ENCODE measurements around the gene RMI1.
A peak's percentile ranks its signal among the peaks of the same experiment; 100 is the strongest.

Gene RMI1

DNA sequence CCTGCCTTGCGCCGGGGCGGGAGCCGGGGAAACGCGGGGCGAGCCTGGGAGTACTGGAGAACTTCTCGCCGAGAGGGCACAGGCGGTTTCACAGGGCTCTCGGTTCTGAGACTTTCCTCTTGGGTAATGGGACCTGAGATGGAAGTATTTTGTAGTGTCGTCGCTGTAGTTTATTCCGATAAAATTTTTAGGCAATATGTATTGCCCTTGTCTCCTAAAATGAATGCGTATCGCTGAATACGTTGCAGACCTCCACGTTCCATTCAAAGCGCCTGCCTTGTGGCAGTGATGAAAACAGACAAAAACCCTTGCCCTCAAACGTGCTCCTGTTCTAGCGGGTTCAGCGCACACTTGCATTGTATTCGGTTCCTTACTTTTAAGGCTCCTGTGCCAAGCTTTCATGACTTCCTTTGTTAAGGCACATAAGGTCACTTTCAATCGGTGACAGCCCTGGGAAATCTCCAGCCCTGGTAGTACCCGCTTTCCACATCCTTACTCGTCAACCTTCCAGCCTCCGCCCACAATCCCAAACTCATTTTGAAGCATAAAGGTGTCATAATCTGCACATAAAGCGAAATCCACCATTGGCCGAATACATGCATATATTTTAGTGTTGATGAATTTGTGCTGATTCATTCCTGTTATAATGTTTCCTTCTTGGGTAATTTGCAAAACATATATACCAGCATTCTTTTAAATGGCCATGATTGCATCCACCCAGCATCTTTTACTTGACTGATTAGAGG is 694 bp downstream of the RMI1 start:
- H3K27me3 ChIP-seq (ENCODE audit: control insufficient read depth in 2 of 2, insufficient read depth in 2 of 2, low read length in 2 of 2), result no peaks in the 10 kb centered on the region
- H3K9ac ChIP-seq (ENCODE audit: low read depth in 1 of 2, low read length in 2 of 2), result peak overlapping the region; percentile 99 to 100
- H3K4me3 ChIP-seq (ENCODE audit: low read length in 2 of 2), result peak overlapping the region; percentile 100
- H3K36me3 ChIP-seq (ENCODE audit: control insufficient read depth in 2 of 2, insufficient read depth in 2 of 2, low read length in 2 of 2), result peaks cover 11 to 15% of the 10 kb centered on the region in 2 donors
- H3K9me3 ChIP-seq (ENCODE audit: control insufficient read depth in 2 of 2, low read length in 2 of 2), result no peaks in the 10 kb centered on the region
- H3K4me1 ChIP-seq (ENCODE audit: control insufficient read depth in 2 of 2, insufficient read depth in 2 of 2, low read length in 2 of 2), result peaks cover 17 to 23% of the 10 kb centered on the region in 2 donors
- H3K27ac ChIP-seq (ENCODE audit: low read depth in 2 of 2, low read length in 2 of 2), result peak overlapping the region; percentile 100

DNA sequence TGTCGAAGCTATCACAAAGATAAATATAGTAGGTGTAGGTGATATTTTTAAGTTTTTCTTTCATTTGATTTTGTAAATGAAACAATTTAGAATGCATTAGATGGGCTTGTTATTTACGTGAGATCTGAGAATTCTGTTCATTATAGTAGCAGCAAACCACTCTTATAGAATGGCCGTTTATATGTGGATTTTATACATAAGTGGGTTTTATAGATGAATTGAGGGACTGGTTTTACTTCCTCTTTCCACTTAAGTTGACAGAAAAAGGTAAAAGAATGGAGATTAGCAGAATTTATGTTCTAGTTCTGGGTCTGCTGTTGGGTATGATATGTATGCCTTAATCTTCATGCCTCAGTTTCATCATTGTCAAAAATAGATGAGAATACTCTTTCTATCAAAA is 5.6 kb downstream of the RMI1 start:
- peaks cover 0 to 5% of the 10 kb centered on the region in 2 donors for H3K36me3 ChIP-seq (ENCODE audit: control insufficient read depth in 2 of 2, insufficient read depth in 2 of 2, low read length in 2 of 2)
- H3K4me3 ChIP-seq (ENCODE audit: low read length in 2 of 2), result no peak overlapping the region
- no peak overlapping the region for H3K9ac ChIP-seq (ENCODE audit: low read depth in 1 of 2, low read length in 2 of 2)
- H3K27ac ChIP-seq (ENCODE audit: low read depth in 2 of 2, low read length in 2 of 2), result peak overlapping the region; percentile 39 to 80
- no peaks in the 10 kb centered on the region for H3K9me3 ChIP-seq (ENCODE audit: control insufficient read depth in 2 of 2, low read length in 2 of 2)
- H3K4me1 ChIP-seq (ENCODE audit: control insufficient read depth in 2 of 2, insufficient read depth in 2 of 2, low read length in 2 of 2), result peaks cover 12 to 13% of the 10 kb centered on the region in 2 donors
- no peaks in the 10 kb centered on the region for H3K27me3 ChIP-seq (ENCODE audit: control insufficient read depth in 2 of 2, insufficient read depth in 2 of 2, low read length in 2 of 2)

DNA sequence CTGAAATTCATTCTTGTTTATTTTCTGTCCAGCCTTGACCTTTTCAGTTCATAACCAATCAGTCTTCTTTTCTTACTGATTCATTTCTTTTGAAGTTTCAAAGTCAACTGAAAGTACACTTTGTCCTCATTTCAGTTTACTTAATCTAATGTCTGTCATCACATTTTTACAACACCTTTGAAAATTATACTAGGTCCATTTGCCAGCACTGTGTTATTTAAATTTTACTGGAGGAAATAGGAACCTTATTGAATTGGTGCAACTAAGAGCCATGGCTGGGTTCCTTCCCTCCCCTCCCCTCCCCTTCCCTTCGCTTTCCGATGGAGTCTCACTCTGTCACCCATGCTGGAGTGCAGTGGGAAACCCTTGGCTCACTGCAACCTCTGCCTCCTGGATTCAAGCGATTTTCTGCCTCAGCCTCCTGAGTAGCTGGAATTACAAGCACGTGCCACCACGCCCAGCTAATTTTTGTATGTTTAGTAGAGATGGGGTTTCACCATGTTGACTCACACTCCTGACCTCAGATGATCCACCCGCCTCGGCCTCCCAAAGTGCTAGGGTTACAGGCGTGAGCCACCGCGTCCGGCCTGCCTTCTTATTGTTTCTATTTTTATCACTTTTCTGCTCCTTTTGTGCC is 6.3 kb downstream of the RMI1 start:
- H3K36me3 ChIP-seq (ENCODE audit: control insufficient read depth in 2 of 2, insufficient read depth in 2 of 2, low read length in 2 of 2), result peaks cover 0 to 5% of the 10 kb centered on the region in 2 donors
- peak overlapping the region; percentile 62 to 80 for H3K27ac ChIP-seq (ENCODE audit: low read depth in 2 of 2, low read length in 2 of 2)
- H3K9ac ChIP-seq (ENCODE audit: low read depth in 1 of 2, low read length in 2 of 2), result no peak overlapping the region
- peak overlapping the region in 1 of 2 donors; percentile 20 for H3K4me3 ChIP-seq (ENCODE audit: low read length in 2 of 2)
- H3K9me3 ChIP-seq (ENCODE audit: control insufficient read depth in 2 of 2, low read length in 2 of 2), result no peaks in the 10 kb centered on the region
- H3K4me1 ChIP-seq (ENCODE audit: control insufficient read depth in 2 of 2, insufficient read depth in 2 of 2, low read length in 2 of 2), result peaks cover 7 to 8% of the 10 kb centered on the region in 2 donors
- H3K27me3 ChIP-seq (ENCODE audit: control insufficient read depth in 2 of 2, insufficient read depth in 2 of 2, low read length in 2 of 2), result no peaks in the 10 kb centered on the region

DNA sequence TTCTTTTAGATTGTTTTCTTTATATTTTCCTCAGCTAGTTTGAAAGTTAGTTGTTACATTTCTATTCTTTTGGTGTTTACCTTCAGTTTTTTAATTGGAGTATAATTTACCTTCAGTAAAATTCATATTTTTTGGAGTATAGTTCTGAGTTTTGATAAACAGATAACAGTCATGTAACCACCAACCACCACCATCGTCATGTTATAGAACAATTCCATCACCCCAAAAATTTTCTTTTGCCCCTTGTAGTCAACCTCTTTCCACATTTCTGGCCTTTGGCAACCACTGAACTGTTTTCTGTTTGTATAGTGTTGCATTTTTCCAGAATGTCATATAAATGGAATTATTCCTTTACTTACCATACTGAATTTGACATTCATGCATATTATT is 6.8 kb downstream of the RMI1 start:
- Histone ChIP-seq H3K27me3 (ENCODE audit: control insufficient read depth in 2 of 2, insufficient read depth in 2 of 2, low read length in 2 of 2) (no peaks in the 10 kb centered on the region), H3K4me3 (ENCODE audit: low read length in 2 of 2) (peak overlapping the region in 1 of 2 donors; percentile 20), H3K4me1 (ENCODE audit: control insufficient read depth in 2 of 2, insufficient read depth in 2 of 2, low read length in 2 of 2) (peaks cover 4 to 8% of the 10 kb centered on the region in 2 donors), H3K27ac (ENCODE audit: low read depth in 2 of 2, low read length in 2 of 2) (peak overlapping the region; percentile 62 to 80), H3K36me3 (ENCODE audit: control insufficient read depth in 2 of 2, insufficient read depth in 2 of 2, low read length in 2 of 2) (peaks cover 0 to 5% of the 10 kb centered on the region in 2 donors), H3K9ac (ENCODE audit: low read depth in 1 of 2, low read length in 2 of 2) (no peak overlapping the region), H3K9me3 (ENCODE audit: control insufficient read depth in 2 of 2, low read length in 2 of 2) (no peaks in the 10 kb centered on the region)

DNA sequence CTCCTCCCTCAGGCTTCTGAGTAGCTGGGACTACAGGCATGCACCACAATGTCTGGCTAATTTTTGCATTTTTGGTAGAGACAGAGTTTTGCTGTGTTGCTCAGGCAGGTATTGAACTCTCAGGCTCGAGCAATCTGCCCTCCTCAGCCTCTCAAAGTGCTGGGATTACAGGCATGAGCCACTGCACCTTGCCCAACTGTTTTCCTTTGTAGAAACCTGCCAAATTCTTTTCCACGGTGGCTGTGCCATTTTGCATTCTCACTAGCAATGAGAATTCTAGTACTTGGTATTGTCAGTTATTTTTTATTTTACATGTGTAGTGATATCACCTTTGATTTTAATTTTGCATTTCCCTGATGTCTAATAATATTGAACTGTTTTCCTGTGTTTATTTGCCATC is 7.8 kb downstream of the RMI1 start:
- Histone ChIP-seq H3K27ac (ENCODE audit: low read depth in 2 of 2, low read length in 2 of 2) (no peak overlapping the region), H3K27me3 (ENCODE audit: control insufficient read depth in 2 of 2, insufficient read depth in 2 of 2, low read length in 2 of 2) (no peaks in the 10 kb centered on the region), H3K9me3 (ENCODE audit: control insufficient read depth in 2 of 2, low read length in 2 of 2) (no peaks in the 10 kb centered on the region), H3K9ac (ENCODE audit: low read depth in 1 of 2, low read length in 2 of 2) (no peak overlapping the region), H3K4me1 (ENCODE audit: control insufficient read depth in 2 of 2, insufficient read depth in 2 of 2, low read length in 2 of 2) (peaks cover 4 to 8% of the 10 kb centered on the region in 2 donors), H3K36me3 (ENCODE audit: control insufficient read depth in 2 of 2, insufficient read depth in 2 of 2, low read length in 2 of 2) (peaks cover 0 to 5% of the 10 kb centered on the region in 2 donors), H3K4me3 (ENCODE audit: low read length in 2 of 2) (no peak overlapping the region)

DNA sequence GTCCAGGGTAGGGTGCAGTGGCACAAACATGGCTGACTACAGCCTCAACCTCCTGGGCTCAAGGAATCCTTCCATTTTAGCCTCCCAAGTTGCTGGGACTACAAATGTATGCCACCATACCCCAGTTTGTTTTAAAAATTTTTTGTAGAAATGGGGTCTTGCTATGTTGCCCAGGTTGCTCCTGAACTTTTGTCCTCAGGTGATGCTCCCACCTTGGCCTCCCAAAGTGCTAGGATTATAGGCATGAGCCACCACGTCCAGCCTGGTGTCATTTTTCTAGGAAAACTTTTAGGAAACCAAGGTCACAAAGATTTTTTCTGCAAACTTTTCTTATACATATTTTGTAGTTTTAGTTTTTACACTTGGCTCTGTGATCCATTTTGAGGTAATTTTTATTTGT is 10.8 kb downstream of the RMI1 start:
- Histone ChIP-seq H3K27me3 (ENCODE audit: control insufficient read depth in 2 of 2, insufficient read depth in 2 of 2, low read length in 2 of 2) (no peaks in the 10 kb centered on the region), H3K4me1 (ENCODE audit: control insufficient read depth in 2 of 2, insufficient read depth in 2 of 2, low read length in 2 of 2) (peaks cover under 1 to 1% of the 10 kb centered on the region in 2 donors), H3K9ac (ENCODE audit: low read depth in 1 of 2, low read length in 2 of 2) (no peak overlapping the region), H3K9me3 (ENCODE audit: control insufficient read depth in 2 of 2, low read length in 2 of 2) (no peaks in the 10 kb centered on the region), H3K27ac (ENCODE audit: low read depth in 2 of 2, low read length in 2 of 2) (no peak overlapping the region), H3K36me3 (ENCODE audit: control insufficient read depth in 2 of 2, insufficient read depth in 2 of 2, low read length in 2 of 2) (peaks cover 0 to 5% of the 10 kb centered on the region in 2 donors), H3K4me3 (ENCODE audit: low read length in 2 of 2) (no peak overlapping the region)

DNA sequence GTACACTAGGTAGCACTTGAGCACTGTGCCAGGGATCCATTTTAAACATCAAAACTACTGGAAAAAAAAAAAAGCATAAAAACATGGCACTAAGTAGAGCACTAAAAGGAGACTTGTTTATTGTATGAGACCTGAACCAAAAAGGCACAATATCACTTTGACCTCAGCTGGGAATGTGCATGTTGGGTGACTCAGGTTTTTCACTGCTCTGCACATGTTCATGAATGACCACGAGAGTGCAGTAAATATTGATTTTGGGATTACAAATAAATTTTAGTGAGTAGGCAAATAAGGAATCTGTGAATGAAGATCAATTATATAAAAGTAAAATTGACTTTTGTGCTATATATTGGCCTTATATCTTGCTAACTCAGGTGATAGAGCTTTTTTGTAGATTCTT is 11.8 kb downstream of the RMI1 start:
- Histone ChIP-seq H3K9me3 (ENCODE audit: control insufficient read depth in 2 of 2, low read length in 2 of 2) (no peaks in the 10 kb centered on the region), H3K27ac (ENCODE audit: low read depth in 2 of 2, low read length in 2 of 2) (no peak overlapping the region), H3K36me3 (ENCODE audit: control insufficient read depth in 2 of 2, insufficient read depth in 2 of 2, low read length in 2 of 2) (peaks cover 0 to 5% of the 10 kb centered on the region in 2 donors), H3K4me3 (ENCODE audit: low read length in 2 of 2) (no peak overlapping the region), H3K9ac (ENCODE audit: low read depth in 1 of 2, low read length in 2 of 2) (no peak overlapping the region), H3K4me1 (ENCODE audit: control insufficient read depth in 2 of 2, insufficient read depth in 2 of 2, low read length in 2 of 2) (no peaks in the 10 kb centered on the region), H3K27me3 (ENCODE audit: control insufficient read depth in 2 of 2, insufficient read depth in 2 of 2, low read length in 2 of 2) (no peaks in the 10 kb centered on the region)

DNA sequence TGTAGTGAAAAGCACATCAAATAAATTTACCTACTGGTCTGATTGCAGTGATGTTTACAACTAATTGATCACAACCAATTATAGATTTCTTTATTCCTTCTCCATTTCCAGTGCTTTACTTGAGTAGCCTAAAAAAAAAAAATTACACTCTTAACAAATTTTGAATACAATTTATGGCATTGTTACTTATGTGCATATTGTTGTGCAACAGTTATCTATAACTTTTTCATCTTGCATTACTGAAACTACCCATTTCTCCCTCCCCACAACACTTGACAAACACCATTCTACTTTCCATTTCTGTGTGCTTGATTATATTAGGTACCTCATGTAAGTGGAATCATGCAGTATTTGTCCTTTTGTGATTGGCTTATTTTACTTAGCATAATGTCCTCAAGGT is 12.3 kb downstream of the RMI1 start:
- H3K27ac ChIP-seq (ENCODE audit: low read depth in 2 of 2, low read length in 2 of 2), result no peak overlapping the region
- no peaks in the 10 kb centered on the region for H3K4me1 ChIP-seq (ENCODE audit: control insufficient read depth in 2 of 2, insufficient read depth in 2 of 2, low read length in 2 of 2)
- H3K9me3 ChIP-seq (ENCODE audit: control insufficient read depth in 2 of 2, low read length in 2 of 2), result no peaks in the 10 kb centered on the region
- H3K36me3 ChIP-seq (ENCODE audit: control insufficient read depth in 2 of 2, insufficient read depth in 2 of 2, low read length in 2 of 2), result peaks cover 0 to 5% of the 10 kb centered on the region in 2 donors
- H3K4me3 ChIP-seq (ENCODE audit: low read length in 2 of 2), result no peak overlapping the region
- no peak overlapping the region for H3K9ac ChIP-seq (ENCODE audit: low read depth in 1 of 2, low read length in 2 of 2)
- no peaks in the 10 kb centered on the region for H3K27me3 ChIP-seq (ENCODE audit: control insufficient read depth in 2 of 2, insufficient read depth in 2 of 2, low read length in 2 of 2)

DNA sequence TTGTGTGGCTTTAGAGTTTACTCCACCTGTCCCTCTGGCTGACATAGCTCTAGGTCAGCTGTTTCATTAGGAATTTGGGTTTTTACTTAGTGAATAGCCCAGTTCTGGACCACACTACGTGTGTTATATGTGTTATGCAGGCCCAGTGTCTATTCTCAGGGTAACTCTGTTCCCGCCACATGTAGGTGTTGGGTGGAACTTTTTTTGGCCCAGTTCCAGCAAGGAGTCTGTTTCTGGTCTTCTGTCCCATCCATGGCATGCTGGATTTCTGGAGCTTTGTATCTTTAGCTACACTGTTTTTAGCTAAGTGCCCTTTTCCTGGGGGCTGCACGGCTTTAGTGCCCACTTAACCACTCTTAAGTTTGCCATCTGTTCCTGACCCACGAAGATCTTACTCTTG is 15.5 kb downstream of the RMI1 start:
- Histone ChIP-seq H3K27me3 (ENCODE audit: control insufficient read depth in 2 of 2, insufficient read depth in 2 of 2, low read length in 2 of 2) (no peaks in the 10 kb centered on the region), H3K27ac (ENCODE audit: low read depth in 2 of 2, low read length in 2 of 2) (no peak overlapping the region), H3K9me3 (ENCODE audit: control insufficient read depth in 2 of 2, low read length in 2 of 2) (no peaks in the 10 kb centered on the region), H3K4me1 (ENCODE audit: control insufficient read depth in 2 of 2, insufficient read depth in 2 of 2, low read length in 2 of 2) (peaks cover 0 to 4% of the 10 kb centered on the region in 2 donors), H3K4me3 (ENCODE audit: low read length in 2 of 2) (no peak overlapping the region), H3K36me3 (ENCODE audit: control insufficient read depth in 2 of 2, insufficient read depth in 2 of 2, low read length in 2 of 2) (no peaks in the 10 kb centered on the region), H3K9ac (ENCODE audit: low read depth in 1 of 2, low read length in 2 of 2) (no peak overlapping the region)

DNA sequence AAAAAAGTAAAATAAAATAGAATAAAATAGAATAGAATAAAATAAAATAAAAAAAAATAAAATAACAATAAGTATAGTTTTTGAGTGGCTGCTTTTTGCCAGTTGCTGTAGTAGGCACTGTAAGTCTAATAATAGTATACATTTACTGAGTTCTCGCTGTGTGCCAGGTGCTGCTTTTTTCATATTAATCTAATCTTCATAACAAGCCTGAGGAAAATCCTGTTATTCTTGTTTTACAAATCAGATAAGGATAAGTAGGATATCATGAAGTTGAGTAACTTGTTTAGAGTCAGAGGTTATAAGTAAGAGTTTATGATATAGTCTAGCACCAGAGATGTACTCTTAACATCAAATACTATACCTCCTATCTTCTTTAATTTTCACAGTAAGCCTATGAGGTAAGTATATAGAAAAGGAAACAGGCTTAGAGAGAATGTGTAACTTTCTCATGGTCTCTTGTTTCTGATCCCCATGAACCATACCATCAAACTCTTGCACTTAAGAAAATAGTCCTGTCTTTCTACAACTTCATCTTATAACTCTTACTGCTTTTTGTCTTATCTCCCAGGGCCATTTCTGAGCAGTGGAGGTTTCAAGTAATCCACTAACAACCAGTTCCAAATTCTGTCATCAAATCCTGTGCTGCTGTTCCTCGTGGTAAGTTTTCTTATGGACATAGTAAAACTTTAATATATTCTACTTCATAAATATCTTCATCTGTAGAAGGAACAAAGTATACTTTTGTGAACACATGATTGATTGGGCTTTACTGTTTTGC is 18.7 kb downstream of the RMI1 start:
- Histone ChIP-seq H3K4me1 (ENCODE audit: control insufficient read depth in 2 of 2, insufficient read depth in 2 of 2, low read length in 2 of 2) (peaks cover 0 to 4% of the 10 kb centered on the region in 2 donors), H3K27ac (ENCODE audit: low read depth in 2 of 2, low read length in 2 of 2) (no peak overlapping the region), H3K9ac (ENCODE audit: low read depth in 1 of 2, low read length in 2 of 2) (no peak overlapping the region), H3K4me3 (ENCODE audit: low read length in 2 of 2) (no peak overlapping the region), H3K27me3 (ENCODE audit: control insufficient read depth in 2 of 2, insufficient read depth in 2 of 2, low read length in 2 of 2) (no peaks in the 10 kb centered on the region), H3K9me3 (ENCODE audit: control insufficient read depth in 2 of 2, low read length in 2 of 2) (no peaks in the 10 kb centered on the region), H3K36me3 (ENCODE audit: control insufficient read depth in 2 of 2, insufficient read depth in 2 of 2, low read length in 2 of 2) (no peaks in the 10 kb centered on the region)
